Measurements from ENCODE around the gene MME.
"Not testable (repeated sequence)": the region's sequence is repeated elsewhere in the genome, so short reads cannot be mapped to it uniquely, and the experiment has no call there.

Gene MME

GRCh38 chr3:155086051-155086450 is 5.9 kb downstream of the MME start:
- no peak for DNase-seq

- DNase-seq = no peak
Measured at GRCh38 chr3:155088706-155089345, 8.7 kb downstream of the MME start.

GRCh38 chr3:155089495-155089894 is 9.4 kb downstream of the MME start:
- DNase-seq = no peak

GRCh38 chr3:155093261-155093660 is 13.1 kb downstream of the MME start:
- no peak for DNase-seq

GRCh38 chr3:155096303-155097008 is 16.3 kb downstream of the MME start:
- no peak for DNase-seq

- DNase-seq = no peak
Measured at GRCh38 chr3:155097009-155097349, 16.9 kb downstream of the MME start.

- no peak for DNase-seq
Measured at GRCh38 chr3:155101398-155101797, 21.3 kb downstream of the MME start.

- no peak for DNase-seq
Measured at GRCh38 chr3:155102329-155102728, 22.2 kb downstream of the MME start.

- no peak for DNase-seq
Measured at GRCh38 chr3:155103686-155104085, 23.6 kb downstream of the MME start.

- no peak for DNase-seq
Measured at GRCh38 chr3:155106119-155106518, 26.0 kb downstream of the MME start.

- DNase-seq = no peak
Measured at GRCh38 chr3:155110022-155110421, 29.9 kb downstream of the MME start.

- DNase-seq = peak; percentile 62
Measured at GRCh38 chr3:155110996-155111901, 31.1 kb downstream of the MME start.

GRCh38 chr3:155111971-155112370 is 31.9 kb downstream of the MME start:
- peak; percentile 41 for DNase-seq

GRCh38 chr3:155112661-155113389 is 32.7 kb downstream of the MME start:
- DNase-seq = peak; percentile 54

GRCh38 chr3:155124745-155125144 is 44.6 kb downstream of the MME start:
- not testable (repeated sequence) for DNase-seq

- no peak for DNase-seq
Measured at GRCh38 chr3:155129396-155129795, 49.3 kb downstream of the MME start.

- no peak for DNase-seq
Measured at GRCh38 chr3:155130001-155130400, 49.9 kb downstream of the MME start.

GRCh38 chr3:155131104-155131503 is 51.0 kb downstream of the MME start:
- no peak for DNase-seq

- DNase-seq = not testable (repeated sequence)
Measured at GRCh38 chr3:155134311-155134710, 54.2 kb downstream of the MME start.

- DNase-seq = no peak
Measured at GRCh38 chr3:155135003-155135402, 54.9 kb downstream of the MME start.

- DNase-seq = no peak
Measured at GRCh38 chr3:155138677-155139076, 58.6 kb downstream of the MME start.

GRCh38 chr3:155147588-155147987 is 67.5 kb downstream of the MME start:
- no peak for DNase-seq

GRCh38 chr3:155149494-155149893 is 69.4 kb downstream of the MME start:
- DNase-seq = no peak
